ENCODE measurements around the gene RPS6KA5.

DNA sequence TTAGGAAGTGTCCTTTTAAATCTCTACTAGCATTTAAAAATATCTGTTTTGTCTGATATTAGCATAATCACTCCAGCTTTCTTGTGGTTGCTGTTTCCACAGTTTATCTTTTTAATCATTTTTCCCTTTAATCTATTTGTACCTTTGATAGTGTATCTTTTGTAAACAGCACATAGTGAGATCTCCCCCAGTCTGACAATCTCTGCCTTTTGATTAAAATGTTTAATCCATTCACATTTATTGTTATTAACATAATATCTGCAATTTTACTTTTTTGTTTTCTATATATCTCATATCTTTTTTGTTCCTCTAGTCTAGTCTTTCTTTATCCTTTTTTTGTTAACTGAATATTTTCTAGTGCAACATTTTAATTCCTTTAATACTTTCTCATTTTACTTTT is 104.2 kb downstream of the RPS6KA5 start:
- no peak for TF ChIP-seq POLR2A (IDR thresholded peaks at IDR 0.05)
- TF ChIP-seq, protein P1, sequence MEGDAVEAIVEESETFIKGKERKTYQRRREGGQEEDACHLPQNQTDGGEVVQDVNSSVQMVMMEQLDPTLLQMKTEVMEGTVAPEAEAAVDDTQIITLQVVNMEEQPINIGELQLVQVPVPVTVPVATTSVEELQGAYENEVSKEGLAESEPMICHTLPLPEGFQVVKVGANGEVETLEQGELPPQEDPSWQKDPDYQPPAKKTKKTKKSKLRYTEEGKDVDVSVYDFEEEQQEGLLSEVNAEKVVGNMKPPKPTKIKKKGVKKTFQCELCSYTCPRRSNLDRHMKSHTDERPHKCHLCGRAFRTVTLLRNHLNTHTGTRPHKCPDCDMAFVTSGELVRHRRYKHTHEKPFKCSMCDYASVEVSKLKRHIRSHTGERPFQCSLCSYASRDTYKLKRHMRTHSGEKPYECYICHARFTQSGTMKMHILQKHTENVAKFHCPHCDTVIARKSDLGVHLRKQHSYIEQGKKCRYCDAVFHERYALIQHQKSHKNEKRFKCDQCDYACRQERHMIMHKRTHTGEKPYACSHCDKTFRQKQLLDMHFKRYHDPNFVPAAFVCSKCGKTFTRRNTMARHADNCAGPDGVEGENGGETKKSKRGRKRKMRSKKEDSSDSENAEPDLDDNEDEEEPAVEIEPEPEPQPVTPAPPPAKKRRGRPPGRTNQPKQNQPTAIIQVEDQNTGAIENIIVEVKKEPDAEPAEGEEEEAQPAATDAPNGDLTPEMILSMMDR (IDR thresholded peaks at IDR 0.05), result no peak
